MM.1S (cell line): Measurements from ENCODE around the gene SYNE1.

Experiments
- EZH2 ChIP-seq: fragments of 300-600 bp; sonication (generic); optimal IDR thresholded peaks from 2 replicates; pipeline ENCODE3; 2017; ENCODE audit warnings: low read depth, mild to moderate bottlenecking, antibody characterized with exemption, low read length, mixed read lengths
- EZH2phosphoT487 ChIP-seq: fragments of 300-600 bp; sonication (generic); IDR thresholded peaks from 2 replicates; pipeline ENCODE4 v1.6.1; 2018; ENCODE audit warnings: antibody characterized with exemption, low read length

GRCh38 chr6:152135755-152136448 lies 501.3 kb downstream of the SYNE1 start:
- no peak for TF ChIP-seq EZH2phosphoT487
- TF ChIP-seq EZH2 = no peak
